SU-DHL-6 (cell line): Measurements from ENCODE around the gene PLCD1.

ENCODE experiments used
- H2AFZ ChIP-seq: fragments of 200-600 bp; sonication (generic); 2 replicates; pipeline ENCODE4 v1.6.1; 2014; ENCODE audit warnings: low read depth, mild to moderate bottlenecking, moderate library complexity, mixed read lengths, antibody characterized with exemption, low read length; ENCODE audit not compliant: severe bottlenecking
- H3F3A ChIP-seq: fragments of 200-600 bp; shearing (Covaris generic); 2 replicates; pipeline ENCODE4 v1.6.0; 2016; ENCODE audit warnings: antibody characterized with exemption, mild to moderate bottlenecking; ENCODE audit not compliant: insufficient read depth
- H3K27ac ChIP-seq: fragments of 200-600 bp; sonication (generic); 2 replicates; pipeline ENCODE4 v1.5.1; 2016; ENCODE audit warnings: low read depth, mild to moderate bottlenecking, low read length, moderate library complexity, mixed read lengths
- H3K27me3 ChIP-seq: fragments of 200-600 bp; sonication (generic), shearing (Covaris generic); 2 replicates; pipeline ENCODE4 v1.6.0; 2014; ENCODE audit warnings: mild to moderate bottlenecking, low read length
- H3K36me3 ChIP-seq: fragments of 200-600 bp; sonication (generic); 2 replicates; pipeline ENCODE4 v1.6.1; 2014; ENCODE audit warnings: mild to moderate bottlenecking, low read length, mixed read lengths
- H3K4me2 ChIP-seq: fragments of 300-600, 200-600 bp; shearing (Covaris generic), sonication (generic); 2 replicates; pipeline ENCODE4 v1.6.0; 2014; ENCODE audit warnings: low read length, low read depth, mild to moderate bottlenecking; ENCODE audit not compliant: poor library complexity, severe bottlenecking
- H3K4me3 ChIP-seq: fragments of 200-600 bp; sonication (generic); 2 replicates; pipeline ENCODE4 v1.5.1; 2014; ENCODE audit warnings: antibody characterized with exemption, low read length, mild to moderate bottlenecking, mixed read lengths; ENCODE audit not compliant: insufficient read depth, poor library complexity, severe bottlenecking
- H3K79me2 ChIP-seq: fragments of 200-600 bp; sonication (generic); 2 replicates; pipeline ENCODE4 v1.6.1; 2014; ENCODE audit warnings: mild to moderate bottlenecking, low read length, moderate library complexity; ENCODE audit not compliant: insufficient read depth
- H3K9ac ChIP-seq: fragments of 200-600 bp; sonication (generic); 2 replicates; pipeline ENCODE4 v1.7.0; 2014; ENCODE audit warnings: mild to moderate bottlenecking, low read length
- H3K9me2 ChIP-seq: fragments of 200-600 bp; sonication (generic); replicated peaks from 2 replicates; pipeline ENCODE4 v1.6.1; 2014; ENCODE audit warnings: low read length; ENCODE audit not compliant: insufficient read depth
- H3K9me3 ChIP-seq: fragments of 200-600 bp; sonication (generic); 2 replicates; pipeline ENCODE4 v1.6.1; 2014; ENCODE audit warnings: low read length, mixed read lengths; ENCODE audit not compliant: insufficient read depth
- H4K20me1 ChIP-seq: fragments of 200-600 bp; sonication (generic); 2 replicates; pipeline ENCODE4 v1.6.1; 2014; ENCODE audit warnings: low read depth, mild to moderate bottlenecking, antibody characterized with exemption, low read length, moderate library complexity, mixed read lengths
- EZH2phosphoT487 ChIP-seq: fragments of 200-600 bp; sonication (generic), shearing (Covaris generic); conservative IDR thresholded peaks from 2 replicates; pipeline ENCODE4 v1.6.1; 2018; ENCODE audit warnings: mild to moderate bottlenecking, antibody characterized with exemption, low read length, moderate library complexity, mixed read lengths
- TF ChIP-seq, protein P1 (sequence below): fragments of 200-600 bp; sonication (generic); IDR thresholded peaks from one replicate; pipeline ENCODE4 v1.5.1; 2017; ENCODE audit warnings: antibody characterized with exemption, mild to moderate bottlenecking, low read length, moderate library complexity; ENCODE audit not compliant: insufficient read depth, poor library complexity, severe bottlenecking

The PLCD1 gene

DNA sequence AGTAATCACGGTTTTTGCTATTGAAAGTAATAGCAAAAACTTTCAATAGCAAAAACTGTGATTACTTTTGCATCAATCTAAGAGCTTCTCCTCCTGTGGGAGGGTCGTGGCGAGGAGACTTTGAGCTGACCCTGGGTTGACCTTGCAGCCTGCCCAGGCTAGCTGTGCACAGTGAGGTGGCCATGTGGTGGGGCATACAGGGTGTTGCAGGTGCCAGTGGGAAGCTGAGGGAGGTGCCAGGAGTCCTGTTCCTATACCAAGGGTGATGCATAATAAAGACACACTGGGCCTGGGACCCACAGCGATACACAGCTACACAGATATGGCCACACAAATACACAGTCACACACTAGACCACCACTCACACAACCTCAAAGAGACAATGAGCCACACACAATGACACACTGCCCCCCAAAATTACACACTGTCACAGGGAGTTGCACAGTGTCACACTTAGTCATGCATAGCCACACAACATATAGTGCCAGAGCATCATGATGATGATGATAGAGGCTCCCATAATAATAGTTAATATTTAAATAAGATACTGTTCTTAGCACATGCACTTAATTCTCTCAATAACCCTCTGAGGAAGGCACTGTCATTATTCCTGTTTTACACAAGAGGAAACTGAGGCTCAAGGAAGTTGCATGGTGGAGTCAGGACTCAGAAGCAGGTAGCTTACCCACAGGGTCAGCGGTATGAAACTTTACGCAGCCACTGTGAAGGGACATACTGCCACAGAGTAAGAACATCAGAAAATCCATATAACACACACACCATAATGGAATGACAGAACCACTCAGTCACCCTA, 6.3 kb downstream of the PLCD1 start:
- no peaks in the 10 kb centered on the region for H3K79me2 ChIP-seq
- H3K9me3 ChIP-seq: no peaks in the 10 kb centered on the region
- H3K27me3 ChIP-seq: no peaks in the 10 kb centered on the region
- no peak overlapping the region for H3K9ac ChIP-seq
- no peaks in the 10 kb centered on the region for H3K9me2 ChIP-seq
- no peak overlapping the region for H3K4me3 ChIP-seq
- TF ChIP-seq, protein P1, sequence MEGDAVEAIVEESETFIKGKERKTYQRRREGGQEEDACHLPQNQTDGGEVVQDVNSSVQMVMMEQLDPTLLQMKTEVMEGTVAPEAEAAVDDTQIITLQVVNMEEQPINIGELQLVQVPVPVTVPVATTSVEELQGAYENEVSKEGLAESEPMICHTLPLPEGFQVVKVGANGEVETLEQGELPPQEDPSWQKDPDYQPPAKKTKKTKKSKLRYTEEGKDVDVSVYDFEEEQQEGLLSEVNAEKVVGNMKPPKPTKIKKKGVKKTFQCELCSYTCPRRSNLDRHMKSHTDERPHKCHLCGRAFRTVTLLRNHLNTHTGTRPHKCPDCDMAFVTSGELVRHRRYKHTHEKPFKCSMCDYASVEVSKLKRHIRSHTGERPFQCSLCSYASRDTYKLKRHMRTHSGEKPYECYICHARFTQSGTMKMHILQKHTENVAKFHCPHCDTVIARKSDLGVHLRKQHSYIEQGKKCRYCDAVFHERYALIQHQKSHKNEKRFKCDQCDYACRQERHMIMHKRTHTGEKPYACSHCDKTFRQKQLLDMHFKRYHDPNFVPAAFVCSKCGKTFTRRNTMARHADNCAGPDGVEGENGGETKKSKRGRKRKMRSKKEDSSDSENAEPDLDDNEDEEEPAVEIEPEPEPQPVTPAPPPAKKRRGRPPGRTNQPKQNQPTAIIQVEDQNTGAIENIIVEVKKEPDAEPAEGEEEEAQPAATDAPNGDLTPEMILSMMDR: no peak
- TF ChIP-seq EZH2phosphoT487: no peak
- H3K36me3 ChIP-seq: no peaks in the 10 kb centered on the region
- peak overlapping the region; percentile 80 for H3K4me2 ChIP-seq
- H2AFZ ChIP-seq: no peak overlapping the region
- H4K20me1 ChIP-seq: no peaks in the 10 kb centered on the region
- peaks cover 17% of the 10 kb centered on the region for H3F3A ChIP-seq
- H3K27ac ChIP-seq: no peak overlapping the region

DNA sequence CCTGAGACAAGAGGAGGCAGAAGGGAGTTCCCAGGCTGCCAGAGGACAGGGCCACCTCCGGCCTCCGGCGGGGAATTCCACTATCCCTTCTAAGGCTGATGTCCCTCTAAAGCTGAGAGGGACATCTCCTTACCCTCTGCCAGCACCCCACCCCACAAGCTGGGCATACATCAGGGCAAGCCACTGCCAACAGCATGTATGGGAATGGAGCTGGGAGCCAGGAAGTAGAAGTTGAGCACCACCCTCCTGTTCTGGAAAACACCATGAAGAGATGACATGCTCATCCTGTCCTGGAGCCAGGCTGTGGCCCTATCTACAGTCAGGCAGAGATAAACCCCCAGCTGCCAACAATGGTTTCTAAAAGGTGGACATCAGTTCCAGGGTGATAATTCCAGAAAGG, 7.1 kb downstream of the PLCD1 start:
- no peaks in the 10 kb centered on the region for H3K9me2 ChIP-seq
- no peak overlapping the region for H2AFZ ChIP-seq
- H3K9ac ChIP-seq: no peak overlapping the region
- peaks cover 17% of the 10 kb centered on the region for H3F3A ChIP-seq
- no peaks in the 10 kb centered on the region for H3K9me3 ChIP-seq
- H3K27me3 ChIP-seq: no peaks in the 10 kb centered on the region
- H3K79me2 ChIP-seq: no peaks in the 10 kb centered on the region
- H3K36me3 ChIP-seq: no peaks in the 10 kb centered on the region
- H3K4me2 ChIP-seq: no peak overlapping the region
- H3K4me3 ChIP-seq: no peak overlapping the region
- H4K20me1 ChIP-seq: no peaks in the 10 kb centered on the region
- no peak overlapping the region for H3K27ac ChIP-seq
- TF ChIP-seq EZH2phosphoT487: no peak
- TF ChIP-seq, protein P1: no peak

DNA sequence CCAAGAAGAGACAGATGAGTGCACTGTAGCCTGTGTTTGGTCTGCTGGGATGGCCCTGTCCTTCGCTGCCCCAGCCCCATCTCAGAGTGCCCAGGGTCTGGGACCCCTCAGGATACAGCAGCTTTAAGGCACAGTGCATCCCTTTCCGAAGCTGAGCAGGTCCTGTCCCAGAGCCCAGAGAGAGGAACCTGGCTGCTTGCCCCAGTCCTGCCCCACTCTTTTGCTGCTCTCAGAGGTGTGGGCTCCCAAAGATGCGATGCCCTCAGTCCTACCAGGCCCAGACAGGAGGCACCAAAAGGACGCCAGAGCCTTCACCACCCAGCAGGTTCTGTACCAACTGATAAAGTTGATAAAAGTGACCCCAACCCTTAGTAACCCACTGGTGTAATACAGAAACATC, 8.2 kb downstream of the PLCD1 start:
- peaks cover 17% of the 10 kb centered on the region for H3F3A ChIP-seq
- no peaks in the 10 kb centered on the region for H4K20me1 ChIP-seq
- H3K36me3 ChIP-seq: no peaks in the 10 kb centered on the region
- H3K27me3 ChIP-seq: no peaks in the 10 kb centered on the region
- H3K9me2 ChIP-seq: no peaks in the 10 kb centered on the region
- no peak for TF ChIP-seq EZH2phosphoT487
- H2AFZ ChIP-seq: no peak overlapping the region
- no peak overlapping the region for H3K4me3 ChIP-seq
- no peak overlapping the region for H3K9ac ChIP-seq
- no peak overlapping the region for H3K4me2 ChIP-seq
- H3K27ac ChIP-seq: no peak overlapping the region
- H3K9me3 ChIP-seq: no peaks in the 10 kb centered on the region
- H3K79me2 ChIP-seq: no peaks in the 10 kb centered on the region

DNA sequence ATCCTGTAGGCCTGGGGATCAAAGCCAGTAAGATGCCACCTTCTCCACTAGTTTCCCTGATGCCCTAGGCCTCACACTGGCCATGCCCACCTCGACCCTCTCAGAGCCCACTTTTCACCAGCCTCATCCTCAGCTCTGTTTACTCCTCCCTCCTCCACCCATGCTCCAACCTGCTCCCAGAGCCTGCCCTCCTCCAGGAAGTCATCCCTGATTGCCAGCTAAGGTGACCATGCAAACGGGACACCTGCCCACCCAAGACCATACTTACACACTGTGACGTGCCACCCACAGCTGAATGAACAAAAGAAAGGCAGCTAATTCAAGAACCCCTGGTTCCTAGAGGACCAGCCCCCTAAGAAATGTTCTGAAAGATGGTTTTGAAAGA, 9.1 kb downstream of the PLCD1 start:
- no peaks in the 10 kb centered on the region for H3K27me3 ChIP-seq
- no peaks in the 10 kb centered on the region for H3K9me2 ChIP-seq
- no peak overlapping the region for H3K4me3 ChIP-seq
- H3K9me3 ChIP-seq: no peaks in the 10 kb centered on the region
- no peaks in the 10 kb centered on the region for H3K36me3 ChIP-seq
- TF ChIP-seq, protein P1: no peak
- TF ChIP-seq EZH2phosphoT487: no peak
- H3K9ac ChIP-seq: no peak overlapping the region
- H3F3A ChIP-seq: peaks cover 17% of the 10 kb centered on the region
- no peaks in the 10 kb centered on the region for H4K20me1 ChIP-seq
- no peak overlapping the region for H3K4me2 ChIP-seq
- H3K27ac ChIP-seq: no peak overlapping the region
- H3K79me2 ChIP-seq: no peaks in the 10 kb centered on the region
- no peak overlapping the region for H2AFZ ChIP-seq
